HEK293 (cell line): ENCODE measurements around the gene PRKD3.

Experiments used
- ZBTB20 ChIP-seq: fragments of 450-650 bp; formaldehyde crosslinking; IDR thresholded peaks from 2 replicates; pipeline ENCODE4 v1.5.1; 2016; ENCODE audit warnings: missing biosample characterization, missing genetic modification characterization
- ZNF174 ChIP-seq: fragments of 450-650 bp; formaldehyde crosslinking; IDR thresholded peaks from 2 replicates; pipeline ENCODE4 v1.5.0; 2017; ENCODE audit warnings: missing biosample characterization, mild to moderate bottlenecking, missing genetic modification characterization
- ZNF660 ChIP-seq: fragments of 450-650 bp; IDR thresholded peaks from 2 replicates; pipeline ENCODE4 v1.5.1; 2018; ENCODE audit warnings: missing biosample characterization, mild to moderate bottlenecking, missing genetic modification characterization

DNA sequence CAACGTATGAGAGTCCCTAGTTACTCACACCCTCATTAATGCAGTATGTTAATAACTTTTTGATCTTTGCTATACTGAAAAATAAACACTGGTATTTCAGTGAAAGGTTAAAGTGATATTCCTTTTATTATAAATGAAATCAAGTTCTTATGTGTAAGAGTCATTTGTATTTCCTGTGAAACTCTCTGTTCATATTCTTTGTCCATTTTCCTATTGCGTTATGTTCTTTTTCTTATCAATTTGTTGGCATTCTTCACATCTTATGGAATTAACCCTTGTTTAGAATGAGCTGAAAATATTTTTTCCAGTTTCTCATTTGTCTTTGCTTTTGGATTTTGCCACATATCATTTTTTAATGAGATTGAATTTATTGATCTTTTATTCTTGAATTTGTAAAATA lies 48.3 kb downstream of the PRKD3 start:
- TF ChIP-seq ZNF660 (tag by site-specific recombination) = no peak
- TF ChIP-seq ZBTB20 (tag by site-specific recombination) = no peak
- no peak for TF ChIP-seq ZNF174
